Activated CD4-positive, alpha-beta T cell treated with anti-CD3 and anti-CD28 coated beads, Interleukin-2, amount 50 U/mL, for 16 hours (primary cell): ENCODE data around the gene C4BPA.

ENCODE experiments used
- DNase-seq: peaks from one replicate; pipeline ENCODE4 v3.0.0-alpha.2; 2020

The C4BPA gene

DNA sequence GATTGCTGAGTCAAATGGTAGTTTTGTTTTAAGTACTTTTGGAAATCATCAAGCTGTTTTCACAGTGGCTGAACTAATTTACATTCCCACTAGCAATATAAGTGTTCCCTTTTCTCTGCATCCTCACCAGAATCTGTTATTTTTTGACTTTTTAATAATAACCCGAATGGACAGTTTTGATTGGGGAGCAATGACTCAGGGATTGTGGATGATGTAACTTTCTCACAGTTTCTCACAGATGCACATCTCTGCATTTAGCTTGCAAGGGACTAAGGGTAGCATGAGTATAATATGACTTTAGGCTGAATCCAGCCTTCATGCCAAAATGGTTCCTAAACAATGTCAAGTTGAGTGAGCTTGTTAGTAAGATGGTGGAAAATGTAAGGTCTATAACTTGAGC, 90.2 kb downstream of the C4BPA start:
- DNase-seq = no peak
